ENCODE data around the gene ZNF57.

- no peak for TF ChIP-seq CTCF (conservative IDR thresholded peaks at IDR 0.05; ENCODE audit: low read depth, low read length)
- no peak for TF ChIP-seq EZH2 (IDR thresholded peaks at IDR 0.05; ENCODE audit: low read length, unreplicated experiment)
- TF ChIP-seq EZH2phosphoT487 (IDR thresholded peaks at IDR 0.05; ENCODE audit: borderline replicate concordance, low read length): no peak
Observed at GRCh38 chr19:2912306-2912705, 11.6 kb downstream of the ZNF57 start.
